Transverse colon (tissue), 4 donors: Measurements from ENCODE around the gene LRRC4. TPM values are rescaled to one million over a fixed set of nuclear protein-coding genes. Genes with fewer than 3 reads are reported as not detected.

Experiments used
- DNase-seq: peaks from one replicate; pipeline ENCODE4 v3.0.0-alpha.2; 2019
- H3K27ac ChIP-seq, 4 donors: fragments of 200-600 bp; sonication (generic); 2 replicates each; pipeline ENCODE4 v1.5.1; 2016 to 2018; ENCODE audit warnings: inconsistent platforms in 4 of 4
- H3K27me3 ChIP-seq: fragments of 200-600 bp; sonication (generic); 2 replicates; pipeline ENCODE4 v1.5.1; 2017; ENCODE audit warnings: inconsistent platforms
- H3K36me3 ChIP-seq, 4 donors: fragments of 200-600 bp; sonication (generic); 2 replicates each; pipeline ENCODE4 v1.5.1; 2017 to 2019; ENCODE audit warnings: inconsistent platforms in 4 of 4
- H3K4me1 ChIP-seq, 4 donors: fragments of 200-600 bp; sonication (generic); 2 replicates each; pipeline ENCODE4 v1.5.1; 2017 to 2020; ENCODE audit warnings: inconsistent platforms in 4 of 4
- H3K4me3 ChIP-seq, 4 donors: fragments of 200-600 bp; sonication (generic); 1 replicate in 1 of 4; 2 replicates in 3 of 4; pipeline versions ENCODE4 v1.5.1 to v1.6.1; 2017 to 2019; ENCODE audit warnings: inconsistent platforms in 4 of 4
- H3K9me3 ChIP-seq, 2 donors: fragments of 200-600 bp; sonication (generic); 2 replicates each; pipeline ENCODE4 v1.5.1; 2017 to 2019; ENCODE audit warnings: inconsistent platforms in 2 of 2
- EP300 ChIP-seq: sonication (generic); formaldehyde crosslinking; IDR thresholded peaks from one replicate; pipeline ENCODE4 v1.6.1; 2017; ENCODE audit warnings: antibody characterized with exemption, low read depth
- POLR2A ChIP-seq: fragments of 450-650 bp; IDR thresholded peaks from one replicate; pipeline ENCODE4 v1.6.1; 2016; ENCODE audit warnings: antibody characterized with exemption, mild to moderate bottlenecking, moderate library complexity
- POLR2AphosphoS5 ChIP-seq, 3 donors: sonication (generic); formaldehyde crosslinking; IDR thresholded peaks; one replicate each; pipeline ENCODE4 v1.6.1; 2016; ENCODE audit warnings: antibody characterized with exemption in 3 of 3
- WGBS, 2 donors: methylation state at CpG; one replicate each; pipeline ENCODE4 v1.1.5; 2018; ENCODE audit warnings: low coverage in 1 of 2; 5-methylcytosine and 5-hydroxymethylcytosine counted together
- in situ Hi-C, 4 donors: fragments of 200-750 bp; cut with MboI; loops; one replicate each; pipeline versions ENCODE4 v1.15.0 to v1.15.1; 2017; ENCODE audit warnings: low sequenced_read_pairs in 3 of 4, low pct_ligation_motif_present in 1 of 4, low pct_unique_long_range_greater_than_20kb in 1 of 4
- intact Hi-C: fragments of 100-400 bp; cut with DNase I; formaldehyde crosslinking; loops from one replicate; pipeline ENCODE4 v1.15.1; 2023; ENCODE audit warnings: low total_unique reads
- total RNA-seq, 4 donors: library from RNA; depleted of rRNA; stranded (reverse); fragments of >200 nt; gene quantifications; one replicate each; pipeline ENCODE4 v1.1.0, GENCODE V29; 2016
- TF ChIP-seq, protein P1 (sequence below), 5 experiments: fragments of 200-600 bp in 3 of 5; fragments of 450-650 bp in 2 of 5; sonication (generic) in 3 of 5; IDR thresholded peaks; 1 replicate in 2 of 5; 2 replicates in 3 of 5; pipeline ENCODE4 v1.5.1; 2016 to 2017; ENCODE audit warnings: antibody characterized with exemption in 5 of 5, inconsistent platforms in 3 of 5, mild to moderate bottlenecking in 2 of 5, moderate library complexity in 1 of 5

LRRC4 gene
- total RNA-seq, 4 donors from 2014 or later: 0.20 to 1.2 (median 0.96) TPM

DNA sequence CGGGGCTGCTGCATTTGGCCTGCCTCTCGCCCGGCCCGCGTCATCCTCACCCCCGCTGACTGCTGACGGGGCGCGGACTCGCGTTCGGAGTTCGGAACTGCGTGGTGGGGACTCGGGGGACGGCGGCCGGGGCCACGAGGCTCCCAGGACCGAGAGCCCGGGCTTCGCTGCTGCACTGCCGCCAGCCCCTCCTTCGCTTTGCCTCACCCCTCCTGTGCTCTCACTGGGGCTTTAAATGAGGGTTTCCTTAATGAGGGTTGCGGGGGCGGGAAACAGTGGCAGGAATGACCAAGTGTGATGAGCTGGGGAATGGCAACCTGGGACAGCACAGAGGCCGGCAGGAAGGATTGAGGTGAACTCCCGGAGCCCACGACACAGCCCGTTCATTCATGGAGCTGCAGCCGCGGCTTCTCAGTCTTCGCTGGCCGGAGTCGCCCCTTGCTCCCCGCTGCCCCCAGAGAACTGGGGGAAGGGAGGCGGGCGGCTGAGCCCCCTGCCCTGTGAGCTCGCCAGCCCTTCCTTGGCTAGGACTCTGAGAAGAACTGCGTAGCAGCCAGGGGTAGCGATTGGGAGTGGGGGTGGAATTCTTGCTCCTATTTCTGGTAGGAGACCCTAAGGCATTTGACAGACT, 1.5 kb upstream of the LRRC4 start:
- no peaks in the 10 kb centered on the region for H3K36me3 ChIP-seq
- DNase-seq: no peak
- TF ChIP-seq EP300: no peak
- TF ChIP-seq, protein P1, sequence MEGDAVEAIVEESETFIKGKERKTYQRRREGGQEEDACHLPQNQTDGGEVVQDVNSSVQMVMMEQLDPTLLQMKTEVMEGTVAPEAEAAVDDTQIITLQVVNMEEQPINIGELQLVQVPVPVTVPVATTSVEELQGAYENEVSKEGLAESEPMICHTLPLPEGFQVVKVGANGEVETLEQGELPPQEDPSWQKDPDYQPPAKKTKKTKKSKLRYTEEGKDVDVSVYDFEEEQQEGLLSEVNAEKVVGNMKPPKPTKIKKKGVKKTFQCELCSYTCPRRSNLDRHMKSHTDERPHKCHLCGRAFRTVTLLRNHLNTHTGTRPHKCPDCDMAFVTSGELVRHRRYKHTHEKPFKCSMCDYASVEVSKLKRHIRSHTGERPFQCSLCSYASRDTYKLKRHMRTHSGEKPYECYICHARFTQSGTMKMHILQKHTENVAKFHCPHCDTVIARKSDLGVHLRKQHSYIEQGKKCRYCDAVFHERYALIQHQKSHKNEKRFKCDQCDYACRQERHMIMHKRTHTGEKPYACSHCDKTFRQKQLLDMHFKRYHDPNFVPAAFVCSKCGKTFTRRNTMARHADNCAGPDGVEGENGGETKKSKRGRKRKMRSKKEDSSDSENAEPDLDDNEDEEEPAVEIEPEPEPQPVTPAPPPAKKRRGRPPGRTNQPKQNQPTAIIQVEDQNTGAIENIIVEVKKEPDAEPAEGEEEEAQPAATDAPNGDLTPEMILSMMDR (IDR thresholded peaks at IDR 0.05): no peak
- no peak for TF ChIP-seq POLR2A
- TF ChIP-seq POLR2AphosphoS5 (IDR thresholded peaks at IDR 0.05): no peak
- in situ Hi-C loops: loop anchor here in 1 of 4 donors (25.0 kb wide), 1 partner anchor 320 kb away; no protein-coding TSS in a partner anchor
- intact Hi-C loops: loop anchor here (10.0 kb wide), 2 partner anchors 198 to 318 kb away; no protein-coding TSS in a partner anchor
- H3K4me1 ChIP-seq: peaks cover 8 to 23% (median 17%) of the 10 kb centered on the region in 4 donors
- peak overlapping the region in 2 of 4 donors; percentile 8 to 36 for H3K27ac ChIP-seq
- H3K27me3 ChIP-seq: peaks cover 26% of the 10 kb centered on the region
- H3K4me3 ChIP-seq: peak overlapping the region in 3 of 4 donors; percentile 43 to 65 (median 46)
- H3K9me3 ChIP-seq: no peaks in the 10 kb centered on the region
- WGBS, 2 donors: 56% methylated on average over 41 of the region's 41 CpGs; no CpG with 5 or more reads in 1 of the 2 donors

DNA sequence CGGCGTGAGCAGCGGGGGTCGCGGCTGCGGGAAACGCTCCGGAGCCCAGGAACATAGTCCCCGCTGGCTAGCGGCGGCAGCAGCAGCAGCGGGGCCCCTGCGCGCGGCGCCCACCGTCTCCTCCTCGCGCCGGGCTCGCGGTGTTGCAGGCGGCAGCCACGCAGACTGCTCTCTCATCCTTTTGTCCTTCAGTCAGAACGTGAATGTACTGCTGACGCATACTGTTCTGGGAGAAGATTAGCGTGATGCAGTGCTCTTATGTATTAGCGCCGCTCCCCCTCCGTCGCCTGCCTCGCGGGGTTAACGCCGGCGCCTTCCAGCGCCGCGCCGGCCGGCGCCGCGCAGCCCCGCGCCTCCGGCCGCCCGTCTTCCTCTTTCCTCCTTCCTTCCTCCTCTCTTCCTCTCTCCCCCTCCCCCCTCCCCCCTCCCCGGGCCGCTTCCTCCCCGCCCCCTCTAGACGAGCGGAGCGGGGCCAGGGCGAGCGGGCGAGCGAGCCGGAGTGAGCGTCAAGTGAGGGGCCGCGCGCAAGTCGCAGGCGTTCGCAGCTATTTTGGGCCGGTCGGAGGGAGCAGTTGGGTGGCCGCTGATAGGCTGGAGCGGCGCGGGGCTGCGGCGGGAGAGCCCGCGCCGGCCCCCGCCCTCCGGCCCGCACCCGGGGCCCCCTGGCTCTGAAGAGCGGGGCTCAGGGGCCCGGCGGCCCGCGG, 816 bp upstream of the LRRC4 start:
- peaks cover 8 to 25% (median 23%) of the 10 kb centered on the region in 4 donors for H3K4me1 ChIP-seq
- H3K27ac ChIP-seq: peak overlapping the region in 2 of 4 donors; percentile 8 to 36
- TF ChIP-seq EP300: no peak
- TF ChIP-seq POLR2A: no peak
- peak in 1 of 3 donors; percentile 20 for TF ChIP-seq POLR2AphosphoS5 (IDR thresholded peaks at IDR 0.05)
- TF ChIP-seq, protein P1 (IDR thresholded peaks at IDR 0.05): peak in 1 of 5 experiments; percentile 22
- H3K36me3 ChIP-seq: no peaks in the 10 kb centered on the region
- peaks cover 26% of the 10 kb centered on the region for H3K27me3 ChIP-seq
- intact Hi-C loops (loop anchor here (10.0 kb wide), 2 partner anchors 197 to 317 kb away; no protein-coding TSS in a partner anchor), in situ Hi-C loops (loop anchor here in 1 of 4 donors (25.0 kb wide), 1 partner anchor 320 kb away; no protein-coding TSS in a partner anchor)
- WGBS, 2 donors: 4% methylated on average over 20 of the region's 87 CpGs; no CpG with 5 or more reads in 1 of the 2 donors
- peak; percentile 33 for DNase-seq
- no peaks in the 10 kb centered on the region for H3K9me3 ChIP-seq
- peak overlapping the region; percentile 38 to 65 (median 44) for H3K4me3 ChIP-seq

DNA sequence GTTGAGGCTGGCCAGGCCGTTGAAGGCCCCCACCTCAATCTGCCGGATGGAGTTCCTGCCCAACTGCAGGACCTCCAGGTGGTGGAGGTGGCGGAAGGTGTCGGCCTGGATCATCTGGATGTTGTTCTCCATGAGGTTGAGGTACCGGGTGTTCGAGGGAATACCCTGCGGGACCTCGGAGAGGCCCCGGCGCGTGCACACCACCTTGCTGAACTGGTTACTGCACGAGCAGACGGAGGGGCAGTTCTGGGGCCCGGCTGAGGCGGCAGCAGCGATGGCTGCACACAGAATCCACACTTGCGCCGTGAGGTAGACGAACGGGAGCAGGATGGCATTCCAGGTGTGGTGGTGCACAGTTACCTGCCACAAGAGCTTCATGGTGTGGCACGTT, 979 bp downstream of the LRRC4 start:
- no peaks in the 10 kb centered on the region for H3K36me3 ChIP-seq
- H3K4me1 ChIP-seq: peaks cover 8 to 33% (median 23%) of the 10 kb centered on the region in 4 donors
- 96% methylated on average over 21 of the region's 21 CpGs; no CpG with 5 or more reads in 1 of the 2 donors for WGBS, 2 donors
- no peaks in the 10 kb centered on the region for H3K9me3 ChIP-seq
- intact Hi-C loops (loop anchor here (10.0 kb wide), 2 partner anchors 195 to 315 kb away; no protein-coding TSS in a partner anchor), in situ Hi-C loops (loop anchor here in 1 of 4 donors (25.0 kb wide), 1 partner anchor 318 kb away; no protein-coding TSS in a partner anchor)
- no peak overlapping the region for H3K27ac ChIP-seq
- H3K27me3 ChIP-seq: peaks cover 26% of the 10 kb centered on the region
- no peak for TF ChIP-seq EP300
- no peak for TF ChIP-seq POLR2AphosphoS5 (IDR thresholded peaks at IDR 0.05)
- TF ChIP-seq, protein P1 (IDR thresholded peaks at IDR 0.05): no peak
- no peak for TF ChIP-seq POLR2A
- peak overlapping the region in 1 of 4 donors; percentile 63 for H3K4me3 ChIP-seq
- no peak for DNase-seq
